Amniotic stem cell (primary cell): Measurements from ENCODE around the gene PKD1.

Experiments used
- DNase-seq: peaks from one replicate; lab custom pipeline; 2025; lab: John Stamatoyannopoulos, UW

PKD1 gene

DNA sequence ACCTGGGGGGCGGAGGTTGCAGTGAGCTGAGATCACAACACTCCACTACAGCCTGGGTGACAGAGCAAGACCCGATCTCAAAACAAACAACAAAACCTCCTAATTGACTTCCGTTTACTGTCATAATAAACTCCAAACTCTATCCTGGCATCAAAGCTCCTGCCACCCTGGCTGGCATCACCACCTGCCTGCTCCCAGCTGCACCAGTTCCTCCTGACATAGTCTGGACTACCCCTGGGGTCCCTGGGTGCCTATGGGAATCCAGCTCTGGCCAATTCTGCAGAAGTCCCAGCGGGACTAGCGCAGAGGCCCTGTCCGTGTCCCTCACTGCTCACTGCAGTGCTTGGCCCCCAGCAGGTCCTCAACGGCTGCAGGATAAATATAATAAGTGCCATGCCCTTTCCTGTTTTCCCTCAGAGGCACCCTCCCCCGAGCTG lies 88.8 kb downstream of the PKD1 start:
- DNase-seq = no peak

- no peak for DNase-seq
These were observed 89.5 kb downstream of the PKD1 start for GRCh38 chr16:2045965-2046892.

- DNase-seq = no peak
These were observed 91.2 kb downstream of the PKD1 start for GRCh38 chr16:2044541-2044940.

DNA sequence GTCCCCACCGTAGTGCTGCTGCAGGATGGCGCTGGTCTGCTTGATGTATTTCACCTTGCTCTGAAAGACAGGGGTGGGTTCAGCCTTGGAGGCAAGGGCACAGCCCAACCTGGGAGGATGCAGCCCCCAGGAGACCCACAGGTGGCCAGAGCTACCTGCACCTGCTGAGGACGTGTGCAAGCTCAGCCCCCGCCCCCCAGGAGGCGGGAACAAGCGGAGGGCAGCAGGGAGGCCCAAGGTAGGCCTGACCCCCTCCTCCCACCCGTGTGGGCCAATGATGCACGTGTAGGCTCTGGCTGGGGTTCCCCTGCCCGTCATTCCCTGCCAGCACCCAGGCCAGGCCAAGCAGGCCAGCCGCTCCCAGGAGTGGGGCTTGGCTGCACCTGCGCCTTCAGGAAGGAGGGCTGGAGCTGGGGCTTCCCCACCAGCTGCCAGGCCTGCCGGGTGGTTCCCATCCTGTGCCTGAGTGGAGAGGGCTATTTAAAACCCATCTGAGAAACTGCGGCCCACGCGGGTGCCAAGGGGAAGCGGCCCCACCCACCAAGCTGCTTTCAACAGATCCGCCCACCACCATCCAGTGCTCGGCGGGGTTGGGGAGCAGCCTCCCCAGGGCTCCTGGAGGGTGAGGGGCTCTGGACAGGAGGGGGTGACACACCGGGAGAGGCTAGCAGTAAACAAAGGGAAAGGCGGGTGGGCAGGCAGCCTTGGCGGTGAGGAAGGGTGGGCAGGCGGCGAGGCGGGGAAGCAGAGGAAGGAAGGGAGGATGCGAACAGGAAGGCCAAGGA lies 91.8 kb downstream of the PKD1 start:
- DNase-seq = no peak

GRCh38 chr16:2042986-2043666 lies 92.6 kb downstream of the PKD1 start:
- no peak for DNase-seq

DNA sequence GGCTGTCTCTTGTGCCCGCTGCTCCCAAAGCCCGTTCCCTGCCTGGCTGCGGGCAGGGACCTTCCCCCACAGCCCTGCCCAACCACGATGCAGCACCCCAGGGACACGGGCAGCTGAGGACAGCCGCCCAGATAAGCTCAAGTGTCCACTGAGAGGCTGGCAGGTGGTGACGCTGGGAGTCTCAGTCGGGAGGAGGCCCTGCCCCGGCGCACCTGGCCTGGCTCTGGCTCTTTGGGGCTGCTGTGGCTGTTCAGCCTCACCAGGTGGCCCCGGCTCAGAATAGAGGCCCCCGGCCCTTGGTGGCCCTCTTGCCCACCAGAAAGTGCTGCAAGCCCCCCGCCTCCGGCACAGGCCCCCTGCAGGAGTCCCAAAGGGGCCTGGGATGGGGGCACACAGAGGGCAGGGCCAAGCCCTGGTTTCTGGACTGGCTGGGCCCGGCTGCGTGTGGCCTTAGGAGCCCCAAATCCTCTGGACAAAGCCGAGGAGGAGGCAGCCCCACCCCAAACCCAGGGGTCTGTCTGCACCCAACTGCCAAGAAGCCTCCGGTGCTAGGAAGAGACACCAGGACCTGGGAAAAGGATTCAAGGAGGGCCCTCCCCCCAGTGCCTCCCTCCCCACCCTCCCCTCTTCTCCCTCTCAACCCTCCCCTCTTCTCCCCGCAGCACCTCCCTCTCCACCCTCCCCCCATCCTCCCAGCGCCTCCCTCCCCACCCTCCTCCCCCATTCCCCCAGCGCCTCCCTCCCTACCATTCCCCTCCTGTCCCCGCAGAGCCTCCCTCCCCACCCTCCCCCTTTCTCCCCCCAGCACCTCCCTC lies 93.3 kb downstream of the PKD1 start:
- no peak for DNase-seq

DNA sequence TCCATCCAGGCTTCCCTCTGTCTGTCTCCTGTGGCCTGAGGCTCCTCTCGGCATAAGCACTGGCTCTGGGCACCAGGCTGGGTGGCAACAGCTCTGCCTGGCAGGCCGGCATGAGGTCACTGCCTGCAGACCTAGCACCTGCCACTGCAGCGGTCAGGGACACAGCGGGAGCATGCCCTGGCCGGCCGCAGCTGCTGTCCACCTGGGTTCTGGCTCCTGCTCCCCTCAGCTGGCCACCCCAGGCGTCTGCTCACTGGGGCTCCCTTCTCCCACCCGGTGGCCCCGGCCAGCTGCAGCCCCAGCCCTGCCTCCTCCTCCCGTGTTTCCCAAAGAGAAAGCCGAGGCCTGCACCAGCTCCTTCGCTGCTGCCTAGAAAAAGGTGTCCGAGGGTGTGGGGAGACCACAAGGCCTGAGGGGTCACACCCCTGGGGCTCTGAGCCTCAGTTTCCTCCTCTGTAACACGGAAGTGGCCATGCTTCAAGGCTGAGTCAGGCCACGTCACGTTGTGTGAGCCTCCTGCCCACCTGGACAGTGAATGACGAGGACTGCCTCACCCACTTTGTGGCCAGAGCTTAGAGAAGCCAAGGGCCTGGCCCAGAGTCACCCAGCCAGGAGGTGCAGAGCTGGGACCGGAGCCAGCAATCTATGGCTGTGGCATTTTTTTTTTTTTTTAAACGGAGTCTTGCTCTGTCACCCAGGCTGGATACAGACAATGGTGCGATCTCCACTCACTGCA lies 94.7 kb downstream of the PKD1 start:
- no peak for DNase-seq

GRCh38 chr16:2040041-2040786 lies 95.5 kb downstream of the PKD1 start:
- no peak for DNase-seq

- DNase-seq = peak; percentile 32
These were observed 96.2 kb downstream of the PKD1 start for GRCh38 chr16:2039274-2040031.
